ENCODE data around the gene ELAC2. TPM values are rescaled to one million over a fixed set of nuclear protein-coding genes. Genes with fewer than 3 reads are reported as not detected.
A peak's percentile ranks its signal among the peaks of the same experiment; 100 is the strongest.

The ELAC2 gene, protein sequence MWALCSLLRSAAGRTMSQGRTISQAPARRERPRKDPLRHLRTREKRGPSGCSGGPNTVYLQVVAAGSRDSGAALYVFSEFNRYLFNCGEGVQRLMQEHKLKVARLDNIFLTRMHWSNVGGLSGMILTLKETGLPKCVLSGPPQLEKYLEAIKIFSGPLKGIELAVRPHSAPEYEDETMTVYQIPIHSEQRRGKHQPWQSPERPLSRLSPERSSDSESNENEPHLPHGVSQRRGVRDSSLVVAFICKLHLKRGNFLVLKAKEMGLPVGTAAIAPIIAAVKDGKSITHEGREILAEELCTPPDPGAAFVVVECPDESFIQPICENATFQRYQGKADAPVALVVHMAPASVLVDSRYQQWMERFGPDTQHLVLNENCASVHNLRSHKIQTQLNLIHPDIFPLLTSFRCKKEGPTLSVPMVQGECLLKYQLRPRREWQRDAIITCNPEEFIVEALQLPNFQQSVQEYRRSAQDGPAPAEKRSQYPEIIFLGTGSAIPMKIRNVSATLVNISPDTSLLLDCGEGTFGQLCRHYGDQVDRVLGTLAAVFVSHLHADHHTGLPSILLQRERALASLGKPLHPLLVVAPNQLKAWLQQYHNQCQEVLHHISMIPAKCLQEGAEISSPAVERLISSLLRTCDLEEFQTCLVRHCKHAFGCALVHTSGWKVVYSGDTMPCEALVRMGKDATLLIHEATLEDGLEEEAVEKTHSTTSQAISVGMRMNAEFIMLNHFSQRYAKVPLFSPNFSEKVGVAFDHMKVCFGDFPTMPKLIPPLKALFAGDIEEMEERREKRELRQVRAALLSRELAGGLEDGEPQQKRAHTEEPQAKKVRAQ
- 100 to 1,000 TPM in 1 of 2 donors, 10 to 100 TPM in 1; 66.9 to 104 TPM for total RNA-seq

GRCh38 chr17:13017655-13018459 lies at the start of gene ELAC2:
Gene ELAC2, minus strand, starts transcription at chr17:13018027. Its CDS starts 80 bp downstream, at chr17:13017947.
- WGBS, result under 1% methylated on average over 73 of the region's 79 CpGs
- intact Hi-C loops (cut with DNase I), result no loop called here
- Histone ChIP-seq H3K36me3 (peaks cover 0 to 2% of the 10 kb centered on the region in 2 donors), H3K4me1 (replicated peaks) (no peaks in the 10 kb centered on the region), H3K27ac (peak within 1 kb of the TSS; percentile 80 to 81), H3K9me3 (no peaks in the 10 kb centered on the region), H3K4me3 (peak within 1 kb of the TSS; percentile 77 to 90), H3K27me3 (replicated peaks; ENCODE audit: insufficient read depth) (no peaks in the 10 kb centered on the region)
- TF ChIP-seq POLR2A (IDR thresholded peaks at IDR 0.05), result peak; percentile 51
- TF ChIP-seq, protein P1, sequence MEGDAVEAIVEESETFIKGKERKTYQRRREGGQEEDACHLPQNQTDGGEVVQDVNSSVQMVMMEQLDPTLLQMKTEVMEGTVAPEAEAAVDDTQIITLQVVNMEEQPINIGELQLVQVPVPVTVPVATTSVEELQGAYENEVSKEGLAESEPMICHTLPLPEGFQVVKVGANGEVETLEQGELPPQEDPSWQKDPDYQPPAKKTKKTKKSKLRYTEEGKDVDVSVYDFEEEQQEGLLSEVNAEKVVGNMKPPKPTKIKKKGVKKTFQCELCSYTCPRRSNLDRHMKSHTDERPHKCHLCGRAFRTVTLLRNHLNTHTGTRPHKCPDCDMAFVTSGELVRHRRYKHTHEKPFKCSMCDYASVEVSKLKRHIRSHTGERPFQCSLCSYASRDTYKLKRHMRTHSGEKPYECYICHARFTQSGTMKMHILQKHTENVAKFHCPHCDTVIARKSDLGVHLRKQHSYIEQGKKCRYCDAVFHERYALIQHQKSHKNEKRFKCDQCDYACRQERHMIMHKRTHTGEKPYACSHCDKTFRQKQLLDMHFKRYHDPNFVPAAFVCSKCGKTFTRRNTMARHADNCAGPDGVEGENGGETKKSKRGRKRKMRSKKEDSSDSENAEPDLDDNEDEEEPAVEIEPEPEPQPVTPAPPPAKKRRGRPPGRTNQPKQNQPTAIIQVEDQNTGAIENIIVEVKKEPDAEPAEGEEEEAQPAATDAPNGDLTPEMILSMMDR (IDR thresholded peaks at IDR 0.05), result peak in 3 of 4 experiments; percentile 24 to 54 (median 46)
- TF ChIP-seq POLR2AphosphoS5 (IDR thresholded peaks at IDR 0.05), result peak; percentile 98
- DNase-seq (ENCODE audit: low spot score), result peak; percentile 98

DNA sequence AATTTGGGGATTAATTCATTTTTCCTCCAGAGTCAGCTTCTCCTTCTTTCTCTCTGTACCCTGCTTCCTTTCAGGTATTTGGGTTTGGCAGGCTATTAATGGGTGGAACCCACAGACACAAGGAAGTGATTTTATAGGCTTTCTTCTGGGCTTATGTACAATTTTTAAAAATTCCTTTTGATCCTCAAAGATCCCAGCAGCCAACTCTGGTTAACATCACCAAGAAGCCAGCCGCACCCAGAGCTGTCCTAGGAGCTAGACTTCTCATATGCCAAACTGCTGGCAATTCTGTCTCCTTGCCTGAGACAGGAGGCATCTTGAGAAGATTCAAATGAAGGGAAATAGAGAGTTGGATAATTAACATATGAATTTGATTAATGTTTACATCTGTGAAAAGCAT lies 47.2 kb upstream of the ELAC2 start:
- no peak overlapping the region for H3K27ac ChIP-seq
- no peaks in the 10 kb centered on the region for H3K36me3 ChIP-seq
- no peaks in the 10 kb centered on the region for H3K9me3 ChIP-seq
- no peak for DNase-seq (ENCODE audit: low spot score)
- no peaks in the 10 kb centered on the region for H3K27me3 ChIP-seq (replicated peaks; ENCODE audit: insufficient read depth)
- TF ChIP-seq POLR2AphosphoS5 (IDR thresholded peaks at IDR 0.05) (no peak), POLR2A (IDR thresholded peaks at IDR 0.05) (no peak)
- TF ChIP-seq, protein P1 (IDR thresholded peaks at IDR 0.05), result no peak
- no peak overlapping the region for H3K4me3 ChIP-seq
- no peaks in the 10 kb centered on the region for H3K4me1 ChIP-seq (replicated peaks)
- 32% methylated on average over 1 of the region's 1 CpG for WGBS
- intact Hi-C loops (cut with DNase I), result no loop called here

GRCh38 chr17:13055131-13055530 lies 37.3 kb upstream of the ELAC2 start:
- intact Hi-C loops (cut with DNase I), result no loop called here
- no peaks in the 10 kb centered on the region for H3K36me3 ChIP-seq
- TF ChIP-seq POLR2A (IDR thresholded peaks at IDR 0.05), result no peak
- TF ChIP-seq, protein P1 (IDR thresholded peaks at IDR 0.05), result no peak
- no peak for TF ChIP-seq POLR2AphosphoS5 (IDR thresholded peaks at IDR 0.05)
- H3K4me1 ChIP-seq (replicated peaks), result no peaks in the 10 kb centered on the region
- no peak overlapping the region for H3K4me3 ChIP-seq
- no peaks in the 10 kb centered on the region for H3K9me3 ChIP-seq
- no peak for DNase-seq (ENCODE audit: low spot score)
- 82% methylated on average over 5 of the region's 5 CpGs for WGBS
- no peak overlapping the region for H3K27ac ChIP-seq
- no peaks in the 10 kb centered on the region for H3K27me3 ChIP-seq (replicated peaks; ENCODE audit: insufficient read depth)

DNA sequence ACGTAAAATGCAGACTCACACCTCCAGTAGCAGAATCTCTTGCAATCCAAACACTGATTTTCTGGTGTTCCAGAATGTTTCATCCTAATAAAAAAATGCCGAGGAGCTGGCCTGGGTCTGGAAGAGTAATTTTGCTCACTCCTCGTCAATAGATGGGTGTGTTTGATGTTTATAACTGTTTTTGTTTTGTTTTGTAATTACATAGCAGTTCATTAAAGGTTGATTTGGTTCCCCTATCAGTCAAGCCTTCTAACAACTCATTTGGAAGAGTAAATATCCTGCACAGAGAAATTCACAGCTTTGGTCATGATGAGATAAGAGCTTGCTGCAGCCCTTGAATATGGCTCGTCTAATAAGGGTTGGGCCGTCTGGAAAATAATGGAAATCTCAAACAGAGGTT lies 36.8 kb upstream of the ELAC2 start:
- Histone ChIP-seq H3K9me3 (no peaks in the 10 kb centered on the region), H3K4me1 (replicated peaks) (no peaks in the 10 kb centered on the region), H3K27me3 (replicated peaks; ENCODE audit: insufficient read depth) (no peaks in the 10 kb centered on the region), H3K27ac (no peak overlapping the region), H3K4me3 (no peak overlapping the region), H3K36me3 (no peaks in the 10 kb centered on the region)
- no peak for TF ChIP-seq POLR2AphosphoS5 (IDR thresholded peaks at IDR 0.05)
- TF ChIP-seq, protein P1 (IDR thresholded peaks at IDR 0.05), result no peak
- no peak for TF ChIP-seq POLR2A (IDR thresholded peaks at IDR 0.05)
- intact Hi-C loops (cut with DNase I), result no loop called here
- 30% methylated on average over 5 of the region's 5 CpGs for WGBS
- no peak for DNase-seq (ENCODE audit: low spot score)
